Stimulated activated CD8-positive, alpha-beta memory T cell treated with anti-CD3 and anti-CD28 coated beads, Interleukin-12 subunit alpha, Interleukin-12 subunit beta, amount 100 ng/mL, for 24 hours (primary cell): ENCODE data around the gene MYCBPAP.

Experiments used
- DNase-seq: peaks from one replicate; pipeline ENCODE4 v3.0.0-alpha.2; 2020; ENCODE audit errors: extremely low read depth

MYCBPAP gene

DNA sequence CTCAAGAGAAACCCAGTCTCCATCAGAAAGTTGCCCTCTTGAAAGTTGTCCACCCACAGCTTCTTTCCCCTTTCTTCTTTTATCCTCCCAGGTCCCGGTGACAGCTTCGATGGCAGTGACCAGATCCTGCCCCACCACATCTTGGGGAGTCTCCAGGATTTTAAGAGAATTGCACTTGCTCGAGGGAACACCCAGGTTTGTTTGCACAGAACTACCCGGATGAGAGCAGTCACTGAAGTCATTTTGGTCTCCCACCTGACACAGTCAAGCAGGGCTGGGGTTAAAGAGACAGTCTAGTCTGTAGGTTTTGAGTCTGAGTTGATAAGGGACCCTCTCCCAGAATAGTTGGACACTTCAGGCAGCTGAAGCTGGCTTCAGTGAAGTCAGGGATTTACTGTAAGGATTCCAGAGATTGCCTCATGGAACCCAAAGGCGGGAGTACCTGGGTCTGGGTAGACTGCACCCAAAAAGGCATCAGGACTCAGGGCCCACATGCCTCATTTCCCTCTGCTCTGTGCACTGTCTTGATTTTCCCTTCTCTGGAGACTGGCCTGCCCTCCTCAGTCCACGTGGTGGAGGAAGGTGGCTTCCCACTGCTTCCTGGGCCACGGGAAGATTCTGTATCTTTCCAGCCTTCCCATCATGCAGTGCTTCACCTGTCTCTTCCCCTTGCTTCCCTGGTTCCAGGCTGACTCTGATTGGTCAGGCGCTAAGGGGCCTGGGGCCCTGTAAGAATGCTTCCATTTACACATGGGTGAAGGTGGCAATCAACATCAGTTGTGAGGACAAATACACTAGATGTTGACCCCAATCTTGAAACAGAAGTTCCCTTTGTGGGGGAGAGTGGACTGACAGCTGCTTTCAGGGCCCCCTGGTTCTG is 9.5 kb downstream of the MYCBPAP start:
- DNase-seq: no peak

GRCh38 chr17:50518384-50519023 is 10.3 kb downstream of the MYCBPAP start:
- no peak for DNase-seq

- no peak for DNase-seq
These were observed 11.0 kb downstream of the MYCBPAP start for GRCh38 chr17:50519141-50519834.

GRCh38 chr17:50520483-50520882 is 12.2 kb downstream of the MYCBPAP start:
- DNase-seq: no peak

GRCh38 chr17:50521514-50521913 is 13.3 kb downstream of the MYCBPAP start:
- no peak for DNase-seq

GRCh38 chr17:50522766-50523165 is 14.5 kb downstream of the MYCBPAP start:
- no peak for DNase-seq

- no peak for DNase-seq
These were observed 15.0 kb downstream of the MYCBPAP start for GRCh38 chr17:50523208-50523607.

- DNase-seq: no peak
These were observed 16.6 kb downstream of the MYCBPAP start for GRCh38 chr17:50524838-50525237.

GRCh38 chr17:50527155-50527762 is 19.0 kb downstream of the MYCBPAP start:
- DNase-seq: no peak

DNA sequence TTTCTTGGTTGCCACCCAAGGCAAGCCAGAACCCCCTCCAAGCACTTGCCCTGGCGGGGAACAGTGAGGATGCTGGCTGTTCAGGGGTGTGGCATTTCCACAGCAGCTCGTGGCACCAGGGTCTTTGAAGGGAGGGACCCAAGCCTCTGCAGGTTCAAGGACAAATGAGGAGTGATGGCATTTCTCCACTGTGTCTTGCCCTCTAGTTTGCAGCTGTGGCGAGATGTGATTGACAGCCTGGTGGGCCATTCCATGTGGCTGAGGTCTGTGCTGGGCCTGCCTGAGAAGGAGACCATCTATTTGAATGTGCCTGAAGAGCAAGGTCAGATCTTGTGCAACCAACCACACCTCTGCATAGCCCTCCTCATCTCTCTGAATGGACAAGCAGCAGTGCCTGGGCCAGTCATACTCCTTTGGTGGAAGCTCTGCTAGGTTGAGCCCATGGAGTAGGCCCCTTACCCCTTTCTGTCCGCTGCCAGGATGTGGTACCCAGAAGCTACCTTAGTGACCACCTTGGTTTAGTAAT is 19.8 kb downstream of the MYCBPAP start:
- DNase-seq: no peak

GRCh38 chr17:50529849-50530248 is 21.6 kb downstream of the MYCBPAP start:
- no peak for DNase-seq

DNA sequence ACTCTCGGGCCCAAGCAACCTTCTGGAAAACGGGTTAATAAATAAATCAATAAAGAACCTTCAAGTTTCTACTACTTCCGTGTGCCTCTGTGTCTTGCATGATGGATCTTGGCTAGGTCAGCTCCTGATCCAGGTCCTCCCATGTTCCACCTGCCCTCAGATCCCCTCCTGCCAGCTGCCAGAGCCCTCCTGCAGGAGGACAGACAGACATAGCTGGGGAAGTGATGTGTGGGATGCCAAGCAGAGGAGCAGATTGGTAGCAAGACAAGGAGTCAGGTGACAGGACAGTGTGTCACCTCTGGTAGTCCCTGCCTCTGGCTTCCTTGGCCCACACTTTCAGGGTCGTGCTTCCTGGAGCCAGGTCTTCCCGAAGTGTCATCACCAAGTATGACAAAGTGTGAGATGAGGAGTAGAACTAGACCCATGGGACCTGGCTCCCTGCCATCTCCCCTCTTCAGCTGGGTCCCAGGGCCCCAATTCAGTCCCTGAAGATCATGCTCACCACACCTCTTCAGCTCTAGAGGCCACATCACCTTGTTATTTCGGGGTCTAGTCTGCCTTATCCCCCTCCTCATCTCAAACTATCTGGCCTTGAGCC is 23.3 kb downstream of the MYCBPAP start:
- DNase-seq: no peak

DNA sequence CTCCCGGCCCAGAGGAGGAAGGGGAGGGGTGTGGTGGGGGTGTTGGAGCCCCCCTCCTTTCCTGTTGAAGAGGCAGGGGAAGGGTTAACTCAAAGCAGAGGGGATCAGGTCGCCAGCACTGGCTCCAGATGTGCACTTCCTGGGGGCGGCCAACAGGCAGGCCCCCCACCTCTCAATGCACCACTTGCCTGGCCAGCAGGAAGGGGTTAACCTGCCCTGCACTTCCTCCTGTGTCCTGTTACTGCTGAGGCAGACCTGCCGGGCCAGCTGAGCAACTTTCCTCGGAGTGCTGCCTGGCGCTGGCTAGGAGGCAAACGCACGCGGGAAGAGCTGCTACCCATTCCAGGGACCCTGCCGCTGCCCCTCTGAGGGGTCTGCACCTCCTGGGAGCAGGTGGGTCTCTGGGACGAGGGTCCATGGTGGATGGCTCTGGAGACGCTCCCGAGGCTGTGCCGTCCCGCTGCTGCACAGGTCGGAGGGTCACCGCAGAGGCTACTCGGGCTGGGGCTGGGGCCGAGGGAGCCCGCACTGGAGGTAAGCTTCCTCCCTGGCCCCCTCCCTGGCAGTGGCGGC is 24.3 kb downstream of the MYCBPAP start, which contains the start of gene EPN3:
Gene EPN3, plus strand, starts transcription at position 284 of the 573 bp plus-strand sequence. CDS start 3,822 bp downstream, outside the sequence.
- DNase-seq: no peak

DNA sequence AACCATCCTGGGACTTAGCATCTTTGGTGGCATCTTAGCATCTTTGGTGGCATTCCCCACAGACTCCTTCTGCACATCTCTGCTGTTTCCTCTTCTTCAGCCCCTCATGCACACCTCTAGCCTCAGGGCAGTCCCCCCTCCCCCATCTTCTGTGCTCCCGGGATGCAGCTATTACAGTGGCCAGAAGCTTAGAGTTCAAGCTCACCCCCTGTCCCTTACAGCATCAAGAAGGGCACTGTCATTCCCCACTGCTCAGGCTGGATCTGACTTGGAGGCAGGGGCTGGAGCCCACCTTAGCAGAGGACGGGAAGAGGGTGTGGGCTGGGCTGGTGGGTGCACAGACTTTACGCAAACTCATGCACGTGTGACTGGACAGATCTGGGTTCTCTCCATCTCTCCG is 24.9 kb downstream of the MYCBPAP start:
- no peak for DNase-seq

DNA sequence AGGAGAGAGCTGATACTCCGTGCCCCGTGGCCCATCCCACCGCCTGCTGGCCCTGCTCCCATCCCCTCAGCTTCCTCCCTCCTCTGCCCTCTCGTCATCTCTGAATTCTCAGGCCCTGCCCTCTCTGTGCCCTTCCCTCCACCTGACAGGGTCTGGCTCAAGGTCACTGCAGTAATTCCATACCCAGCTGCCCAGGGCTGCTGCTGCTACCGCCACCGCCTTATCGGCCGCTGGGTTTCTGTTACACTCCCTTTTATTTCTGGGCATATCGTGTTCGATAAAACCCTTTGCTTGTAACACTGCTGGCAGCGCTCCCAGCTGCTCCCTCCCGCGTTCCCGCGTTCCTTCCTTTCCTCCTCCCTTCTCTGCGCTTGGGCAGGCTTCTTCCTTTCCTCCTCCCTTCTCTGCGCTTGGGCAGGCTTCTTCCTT is 25.5 kb downstream of the MYCBPAP start:
- no peak for DNase-seq

DNA sequence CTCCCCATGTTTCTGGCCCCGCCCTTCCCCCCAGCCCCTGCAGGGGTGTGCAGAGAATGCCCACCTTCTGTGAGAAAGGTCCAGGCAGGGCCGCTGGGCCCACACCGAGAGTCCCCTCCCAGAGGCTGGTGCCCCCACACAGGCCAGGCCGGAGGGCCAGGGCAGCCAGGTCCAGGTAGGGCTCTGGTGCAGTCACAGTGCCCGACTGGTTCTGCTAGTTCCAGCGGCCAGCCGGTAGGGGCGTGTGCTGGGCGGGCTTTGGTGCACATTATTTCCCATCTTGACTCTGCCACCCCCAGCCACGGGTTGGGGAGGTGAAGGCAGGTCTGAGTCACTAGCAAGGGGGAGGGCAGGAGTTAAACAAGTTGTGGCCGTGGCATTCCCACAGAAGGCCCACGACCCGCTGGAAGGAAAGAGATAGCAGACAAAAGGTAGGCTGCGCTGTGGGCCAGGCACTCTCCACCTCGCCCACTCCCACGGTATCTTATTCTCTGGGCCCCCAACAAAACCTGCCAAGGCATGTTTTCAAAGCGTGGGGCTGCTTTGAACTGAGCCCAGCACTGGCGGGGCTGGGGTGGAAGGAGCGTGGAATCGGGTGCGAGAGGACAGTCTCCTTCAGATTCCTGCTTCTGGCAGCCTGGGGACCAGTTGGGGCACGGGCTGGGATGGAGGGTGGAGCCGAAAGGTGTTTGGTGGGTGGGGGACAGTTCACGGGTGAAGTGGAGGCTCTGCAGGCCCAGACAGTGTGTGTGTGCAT is 26.2 kb downstream of the MYCBPAP start:
- no peak for DNase-seq

- no peak for DNase-seq
These were observed 26.7 kb downstream of the MYCBPAP start for GRCh38 chr17:50534979-50535326.

DNA sequence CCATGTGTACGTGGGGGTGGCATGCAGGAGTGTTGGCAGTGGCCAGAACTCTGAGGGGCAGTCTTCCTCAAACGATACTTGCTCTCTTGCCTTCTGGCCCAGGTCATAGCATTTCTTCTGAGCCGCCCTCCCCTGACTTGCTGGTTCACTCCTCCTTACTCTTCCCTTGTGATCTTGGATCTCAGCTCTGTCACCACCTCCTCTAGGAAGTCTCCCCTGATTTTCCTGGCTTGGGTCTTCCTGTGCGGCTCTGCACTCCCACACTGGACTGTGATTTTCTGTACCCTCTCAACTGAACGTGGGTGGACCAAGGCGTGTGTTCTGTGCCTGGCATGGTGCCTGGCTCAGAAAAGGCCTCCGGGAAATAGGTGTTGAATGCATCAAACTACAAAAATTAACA is 27.2 kb downstream of the MYCBPAP start:
- no peak for DNase-seq

GRCh38 chr17:50536683-50537646 is 28.7 kb downstream of the MYCBPAP start:
- no peak for DNase-seq
